Cardiac fibroblast (primary cell): ENCODE measurements around the gene NRXN3.

ENCODE experiments used
- DNase-seq, 2 donors: peaks; one replicate each; pipeline versions ENCODE4 v3.0.0 to v3.0.0-alpha.2; 2010; ENCODE audit warnings: low read depth in 2 of 2
- H3K4me3 ChIP-seq, 2 donors: replicated peaks in 1 of 2; 1 replicate in 1 of 2; 2 replicates in 1 of 2; pipeline ENCODE4 v1.5.1; 2011; ENCODE audit warnings: low read depth in 2 of 2, low read length in 2 of 2, mild to moderate bottlenecking in 2 of 2, moderate library complexity in 1 of 2
- TF ChIP-seq, protein P1 (sequence below): IDR thresholded peaks from one replicate; pipeline ENCODE4 v1.5.1; 2011; ENCODE audit warnings: low read depth, mild to moderate bottlenecking, low read length, inconsistent platforms

Gene NRXN3

GRCh38 chr14:79084861-79085260, 914.7 kb downstream of the NRXN3 start:
- no peak overlapping the region for H3K4me3 ChIP-seq
- TF ChIP-seq, protein P1, sequence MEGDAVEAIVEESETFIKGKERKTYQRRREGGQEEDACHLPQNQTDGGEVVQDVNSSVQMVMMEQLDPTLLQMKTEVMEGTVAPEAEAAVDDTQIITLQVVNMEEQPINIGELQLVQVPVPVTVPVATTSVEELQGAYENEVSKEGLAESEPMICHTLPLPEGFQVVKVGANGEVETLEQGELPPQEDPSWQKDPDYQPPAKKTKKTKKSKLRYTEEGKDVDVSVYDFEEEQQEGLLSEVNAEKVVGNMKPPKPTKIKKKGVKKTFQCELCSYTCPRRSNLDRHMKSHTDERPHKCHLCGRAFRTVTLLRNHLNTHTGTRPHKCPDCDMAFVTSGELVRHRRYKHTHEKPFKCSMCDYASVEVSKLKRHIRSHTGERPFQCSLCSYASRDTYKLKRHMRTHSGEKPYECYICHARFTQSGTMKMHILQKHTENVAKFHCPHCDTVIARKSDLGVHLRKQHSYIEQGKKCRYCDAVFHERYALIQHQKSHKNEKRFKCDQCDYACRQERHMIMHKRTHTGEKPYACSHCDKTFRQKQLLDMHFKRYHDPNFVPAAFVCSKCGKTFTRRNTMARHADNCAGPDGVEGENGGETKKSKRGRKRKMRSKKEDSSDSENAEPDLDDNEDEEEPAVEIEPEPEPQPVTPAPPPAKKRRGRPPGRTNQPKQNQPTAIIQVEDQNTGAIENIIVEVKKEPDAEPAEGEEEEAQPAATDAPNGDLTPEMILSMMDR, result no peak
- DNase-seq, result no peak

DNA sequence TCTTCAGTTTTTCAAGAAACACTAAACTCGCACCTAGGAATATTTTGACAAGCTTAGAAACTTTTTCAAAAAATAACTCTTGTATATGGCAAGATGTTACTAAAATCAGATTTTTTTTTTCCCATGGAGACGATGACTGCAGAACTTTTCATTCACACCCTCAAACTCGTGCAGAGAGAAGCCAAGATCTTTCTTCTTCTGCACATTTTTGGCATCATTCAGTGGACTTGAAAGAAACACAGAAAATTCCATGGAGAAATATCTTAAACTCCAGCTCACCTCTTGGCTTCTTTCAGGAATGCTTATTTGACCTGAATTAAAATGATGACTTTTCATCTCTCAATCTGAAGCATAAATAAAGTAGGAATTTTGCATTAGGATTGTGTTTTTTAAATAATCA, 919.4 kb downstream of the NRXN3 start:
- no peak overlapping the region for H3K4me3 ChIP-seq
- TF ChIP-seq, protein P1, result no peak
- no peak for DNase-seq

GRCh38 chr14:79090641-79091180, 920.5 kb downstream of the NRXN3 start:
- TF ChIP-seq, protein P1, result no peak
- no peak overlapping the region for H3K4me3 ChIP-seq
- DNase-seq, result no peak

- TF ChIP-seq, protein P1, result no peak
- DNase-seq, result no peak
- no peak overlapping the region for H3K4me3 ChIP-seq
Observed at GRCh38 chr14:79091381-79091963, 921.3 kb downstream of the NRXN3 start.

- no peak overlapping the region for H3K4me3 ChIP-seq
- no peak for DNase-seq
- TF ChIP-seq, protein P1, result no peak
Observed at GRCh38 chr14:79093531-79093930, 923.4 kb downstream of the NRXN3 start.

DNA sequence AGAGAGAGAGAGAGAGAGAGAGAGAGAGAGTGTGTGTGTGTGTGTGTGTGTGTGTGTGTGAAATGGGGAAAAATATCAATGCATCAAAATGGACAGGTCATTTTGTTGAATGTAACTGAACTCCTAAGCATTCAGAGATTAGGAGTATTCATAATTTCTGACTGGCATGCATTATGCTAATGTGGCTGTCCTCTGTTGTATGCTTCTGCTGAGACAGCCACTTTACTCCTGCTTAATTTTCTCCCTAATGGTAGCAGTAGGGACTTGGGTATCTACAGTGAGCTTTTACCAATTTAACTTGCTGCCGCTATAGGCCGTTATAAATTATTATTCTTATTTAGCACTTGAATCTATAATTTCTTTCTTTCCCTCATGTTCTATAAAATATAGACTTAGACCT, 924.8 kb downstream of the NRXN3 start:
- H3K4me3 ChIP-seq, result no peak overlapping the region
- DNase-seq, result no peak
- TF ChIP-seq, protein P1, result no peak

DNA sequence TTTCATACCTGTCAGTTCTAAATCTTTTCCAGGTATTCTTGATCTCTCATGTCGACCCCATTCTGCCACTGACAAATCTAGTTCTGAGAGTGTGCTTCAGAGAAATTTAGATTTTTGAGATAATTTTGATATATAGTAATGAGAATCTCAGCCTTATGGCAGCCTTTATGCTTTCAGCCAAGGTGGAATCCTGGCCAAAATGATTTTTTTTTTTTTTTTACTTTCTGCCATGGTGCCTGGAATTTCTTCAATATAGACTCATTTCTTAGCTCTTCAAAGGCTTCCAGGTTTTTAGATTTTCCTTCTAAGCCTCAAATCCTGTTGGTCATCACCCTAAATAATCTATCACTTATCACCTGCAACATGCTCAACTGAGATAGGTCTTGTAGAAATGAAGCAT, 926.6 kb downstream of the NRXN3 start:
- TF ChIP-seq, protein P1, result no peak
- H3K4me3 ChIP-seq, result no peak overlapping the region
- no peak for DNase-seq
